Calu3 (cell line): ENCODE results near the gene PPIL1. TPM values are rescaled to one million over a fixed set of nuclear protein-coding genes. Genes with fewer than 3 reads are reported as not detected.

Source experiments
- BruUV-seq: library from RNA; stranded (reverse); fragments of 400-500 nt; replicated peaks from 2 replicates; lab custom pipeline; 2021; lab: Mats Ljungman, UMichigan
- CTCF ChIA-PET: fragments of 300-600 bp; sonication (Branson Sonifier 250); formaldehyde crosslinking; loops from one replicate; lab custom pipeline; 2022; ENCODE audit warnings: antibody characterized with exemption; lab: Charles Lee
- DNase-seq: peaks from one replicate; pipeline ENCODE4 v3.0.0; 2022
- H3K27ac Mint-ChIP-seq: one replicate; pipeline ENCODE4 v1.8.0; 2022; ENCODE audit warnings: mixed read lengths; ENCODE audit not compliant: unreplicated experiment
- H3K27me3 Mint-ChIP-seq: one replicate; pipeline ENCODE4 v1.8.0; 2022; ENCODE audit warnings: mixed read lengths; ENCODE audit not compliant: unreplicated experiment
- H3K36me3 Mint-ChIP-seq: one replicate; pipeline ENCODE4 v1.8.0; 2022; ENCODE audit warnings: mild to moderate bottlenecking, moderate library complexity, mixed read lengths; ENCODE audit not compliant: insufficient read depth, unreplicated experiment
- H3K4me1 Mint-ChIP-seq: one replicate; pipeline ENCODE4 v1.8.0; 2022; ENCODE audit warnings: mild to moderate bottlenecking, low read depth, mixed read lengths; ENCODE audit not compliant: unreplicated experiment
- H3K4me3 Mint-ChIP-seq: one replicate; pipeline ENCODE4 v1.8.0; 2022; ENCODE audit warnings: mild to moderate bottlenecking, low read depth, moderate library complexity, mixed read lengths; ENCODE audit not compliant: unreplicated experiment
- H3K9me3 Mint-ChIP-seq: one replicate; pipeline ENCODE4 v1.8.0; 2022; ENCODE audit warnings: low read depth, mixed read lengths; ENCODE audit not compliant: unreplicated experiment
- intact Hi-C: fragments of 100-400 bp; cut with micrococcal nuclease; formaldehyde crosslinking; loops from one replicate; pipeline ENCODE4 v1.10.0; 2022; ENCODE audit not compliant: unreplicated experiment
- total RNA-seq: library from RNA; stranded (reverse); gene quantifications from 2 replicates; pipeline ENCODE4 v1.2.3, GENCODE V29; 2022
- TF ChIP-seq, protein P1 (sequence below): fragments of 200-600 bp; IDR thresholded peaks from one replicate; pipeline ENCODE4 v1.8.0; 2022; ENCODE audit warnings: antibody characterized with exemption; ENCODE audit not compliant: unreplicated experiment

Gene PPIL1
- total RNA-seq, 1 experiment from 2014 or later, result 64.4 TPM

DNA sequence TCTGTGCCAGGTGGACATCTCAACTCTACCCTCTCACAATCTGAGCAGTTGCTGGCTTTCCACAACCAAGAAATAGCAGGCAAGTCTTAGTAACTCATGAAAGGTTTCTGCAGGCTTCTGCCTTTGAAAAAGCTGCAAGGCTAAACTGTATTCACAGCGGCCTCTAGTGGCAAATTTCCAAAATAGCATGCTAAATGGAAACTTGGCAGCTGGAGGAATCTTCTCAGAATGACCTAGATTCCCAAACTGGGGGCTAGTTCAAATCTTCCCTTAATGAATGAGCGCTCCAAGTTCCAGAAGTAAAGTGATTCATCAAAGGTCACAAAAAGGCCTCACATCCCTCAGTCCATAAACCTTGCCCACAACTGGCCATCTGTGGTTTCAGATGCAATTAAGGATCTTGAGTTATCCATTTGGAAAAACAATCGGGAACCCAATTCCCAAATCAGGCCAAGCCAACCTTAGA lies 23.4 kb downstream of the PPIL1 start:
- TF ChIP-seq, protein P1, sequence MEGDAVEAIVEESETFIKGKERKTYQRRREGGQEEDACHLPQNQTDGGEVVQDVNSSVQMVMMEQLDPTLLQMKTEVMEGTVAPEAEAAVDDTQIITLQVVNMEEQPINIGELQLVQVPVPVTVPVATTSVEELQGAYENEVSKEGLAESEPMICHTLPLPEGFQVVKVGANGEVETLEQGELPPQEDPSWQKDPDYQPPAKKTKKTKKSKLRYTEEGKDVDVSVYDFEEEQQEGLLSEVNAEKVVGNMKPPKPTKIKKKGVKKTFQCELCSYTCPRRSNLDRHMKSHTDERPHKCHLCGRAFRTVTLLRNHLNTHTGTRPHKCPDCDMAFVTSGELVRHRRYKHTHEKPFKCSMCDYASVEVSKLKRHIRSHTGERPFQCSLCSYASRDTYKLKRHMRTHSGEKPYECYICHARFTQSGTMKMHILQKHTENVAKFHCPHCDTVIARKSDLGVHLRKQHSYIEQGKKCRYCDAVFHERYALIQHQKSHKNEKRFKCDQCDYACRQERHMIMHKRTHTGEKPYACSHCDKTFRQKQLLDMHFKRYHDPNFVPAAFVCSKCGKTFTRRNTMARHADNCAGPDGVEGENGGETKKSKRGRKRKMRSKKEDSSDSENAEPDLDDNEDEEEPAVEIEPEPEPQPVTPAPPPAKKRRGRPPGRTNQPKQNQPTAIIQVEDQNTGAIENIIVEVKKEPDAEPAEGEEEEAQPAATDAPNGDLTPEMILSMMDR, result peak; percentile 46
- DNase-seq, result peak; percentile 49
- Mint-ChIP-seq H3K4me3 (no peak overlapping the region), H3K36me3 (peaks cover 21% of the 10 kb centered on the region), H3K4me1 (peaks cover 41% of the 10 kb centered on the region), H3K27me3 (peaks cover 3% of the 10 kb centered on the region), H3K9me3 (no peaks in the 10 kb centered on the region), H3K27ac (no peak overlapping the region)
- CTCF ChIA-PET, result interaction anchor here (0.6 to 3.2 kb wide), 8 partner anchors 23 to 551 kb away, joined by 3 to 15 read pairs (median 4); no protein-coding TSS in a partner anchor
- no TSS peak for BruUV-seq
- intact Hi-C loops, result loop anchor here (1.0 to 5.0 kb wide), 3 partner anchors 69 to 234 kb away; no protein-coding TSS in a partner anchor

DNA sequence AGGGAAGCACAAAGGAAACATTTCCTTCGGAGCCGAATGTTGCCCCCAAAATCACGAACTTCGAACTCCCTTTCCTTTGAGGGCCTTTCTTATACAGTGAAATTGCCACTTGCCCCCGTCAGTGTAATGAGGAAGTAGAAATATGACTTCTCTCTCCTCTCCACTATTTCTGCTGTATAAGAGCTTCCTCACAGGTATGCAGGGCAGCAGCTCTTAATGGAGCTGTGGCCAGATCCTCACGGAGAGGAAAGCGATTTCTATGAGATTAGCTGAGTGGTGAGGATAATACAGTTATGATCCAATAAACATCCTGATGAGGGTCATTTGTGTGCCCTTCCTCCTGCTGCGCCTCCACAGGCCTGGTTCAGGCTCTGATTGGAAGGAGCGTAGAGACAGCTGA lies 24.6 kb downstream of the PPIL1 start:
- intact Hi-C loops, result loop anchor here (5.0 kb wide), 2 partner anchors 68 to 233 kb away; no protein-coding TSS in a partner anchor
- Mint-ChIP-seq H3K4me1 (peaks cover 41% of the 10 kb centered on the region), H3K36me3 (peaks cover 21% of the 10 kb centered on the region), H3K27ac (no peak overlapping the region), H3K9me3 (no peaks in the 10 kb centered on the region), H3K27me3 (peaks cover 15% of the 10 kb centered on the region), H3K4me3 (no peak overlapping the region)
- TF ChIP-seq, protein P1, result no peak
- BruUV-seq, result no TSS peak
- DNase-seq, result no peak
- CTCF ChIA-PET, result interaction anchor here (0.9 to 3.2 kb wide), 5 partner anchors 35 to 86 kb away, joined by 3 to 15 read pairs (median 3); no protein-coding TSS in a partner anchor

DNA sequence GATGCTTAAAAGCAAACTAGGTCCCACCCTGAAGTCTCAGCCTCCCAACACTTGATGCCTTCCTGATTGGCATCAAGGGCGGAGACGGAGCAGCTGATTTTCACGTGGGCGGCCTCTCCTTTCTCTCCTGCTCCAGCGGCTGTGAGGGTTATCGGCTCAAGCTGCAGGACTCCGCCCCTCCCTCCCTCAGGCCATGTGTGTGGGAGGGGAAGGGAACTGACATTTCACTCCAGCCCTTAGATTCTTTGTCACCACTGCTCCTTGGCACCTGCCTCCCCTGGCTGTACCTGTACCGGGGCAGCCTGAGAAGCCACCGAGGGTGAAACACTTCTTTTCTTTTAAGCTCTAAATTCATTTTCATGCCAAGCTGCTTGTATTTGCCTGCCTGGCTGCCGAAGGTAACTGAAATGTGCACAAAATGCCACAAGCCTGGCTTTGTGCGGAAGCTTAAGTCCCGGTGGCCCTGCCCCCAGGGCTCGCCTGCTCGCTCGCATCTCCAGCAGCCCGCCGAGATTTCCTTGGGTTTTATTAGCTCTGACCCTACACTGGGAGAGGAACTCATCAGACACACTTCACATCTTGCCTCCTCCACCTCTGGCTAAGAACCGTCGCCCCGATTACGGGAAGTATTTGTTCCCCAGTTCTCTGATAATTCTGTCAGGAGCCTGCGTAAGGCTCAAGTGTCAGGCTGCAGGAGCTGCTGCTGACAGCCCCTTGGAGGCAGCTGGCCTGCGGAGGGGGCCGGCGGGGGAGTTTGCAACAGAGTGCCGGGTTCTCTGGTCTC lies 25.8 kb downstream of the PPIL1 start:
- Mint-ChIP-seq H3K36me3 (peaks cover 15% of the 10 kb centered on the region), H3K27me3 (peaks cover 17% of the 10 kb centered on the region), H3K4me3 (peak overlapping the region; percentile 59), H3K27ac (no peak overlapping the region), H3K9me3 (no peaks in the 10 kb centered on the region), H3K4me1 (peaks cover 33% of the 10 kb centered on the region)
- no TSS peak for BruUV-seq
- TF ChIP-seq, protein P1, result no peak
- DNase-seq, result peak; percentile 77
- CTCF ChIA-PET, result interaction anchor here (0.8 to 3.2 kb wide), 9 partner anchors 13 to 169 kb away, joined by 3 to 15 read pairs (median 3); no protein-coding TSS in a partner anchor
- intact Hi-C loops, result no loop called here

DNA sequence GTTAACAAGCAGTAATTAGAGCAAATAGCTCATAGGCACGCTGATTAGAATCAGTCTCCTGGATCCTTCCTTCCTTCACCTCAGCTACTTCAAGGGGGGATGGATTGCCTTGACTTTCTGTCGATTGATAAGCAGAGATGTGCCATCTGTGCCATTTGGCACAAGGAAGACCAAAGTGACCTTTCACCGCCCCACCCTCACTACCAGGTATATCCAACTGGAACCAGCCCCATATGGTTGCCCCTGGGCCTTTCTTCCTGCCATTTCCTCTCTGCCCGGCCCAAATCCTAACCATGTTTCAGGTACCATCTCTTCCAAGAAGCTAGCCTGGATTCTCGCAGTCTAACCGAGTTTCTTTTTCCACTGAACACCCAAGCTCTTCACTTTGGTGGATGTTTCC lies 26.6 kb downstream of the PPIL1 start:
- CTCF ChIA-PET, result interaction anchor here (0.6 to 1.4 kb wide), 4 partner anchors 18 to 170 kb away, joined by 3 to 4 read pairs (median 4); no protein-coding TSS in a partner anchor
- H3K27ac Mint-ChIP-seq, result no peak overlapping the region
- intact Hi-C loops, result no loop called here

More for the DNA sequence above, 26.6 kb downstream of the PPIL1 start:
- peaks cover 17% of the 10 kb centered on the region for H3K27me3 Mint-ChIP-seq
- no TSS peak for BruUV-seq
- H3K9me3 Mint-ChIP-seq, result no peaks in the 10 kb centered on the region
- no peak overlapping the region for H3K4me3 Mint-ChIP-seq
- peaks cover 15% of the 10 kb centered on the region for H3K36me3 Mint-ChIP-seq
- DNase-seq, result no peak
- TF ChIP-seq, protein P1, result no peak
- H3K4me1 Mint-ChIP-seq, result peaks cover 25% of the 10 kb centered on the region
